22Rv1 (cell line): Measurements from ENCODE around the gene FMO2.

Experiments
- ZFX ChIP-seq: fragments of 450-650 bp; IDR thresholded peaks from 2 replicates; pipeline ENCODE4 v1.6.1; 2017; ENCODE audit warnings: antibody characterized with exemption, borderline replicate concordance
- TF ChIP-seq, protein P1 (sequence below): fragments of 450-650 bp; IDR thresholded peaks from 2 replicates; pipeline ENCODE4 v1.5.1; 2017; ENCODE audit warnings: mild to moderate bottlenecking

- TF ChIP-seq, protein P1, sequence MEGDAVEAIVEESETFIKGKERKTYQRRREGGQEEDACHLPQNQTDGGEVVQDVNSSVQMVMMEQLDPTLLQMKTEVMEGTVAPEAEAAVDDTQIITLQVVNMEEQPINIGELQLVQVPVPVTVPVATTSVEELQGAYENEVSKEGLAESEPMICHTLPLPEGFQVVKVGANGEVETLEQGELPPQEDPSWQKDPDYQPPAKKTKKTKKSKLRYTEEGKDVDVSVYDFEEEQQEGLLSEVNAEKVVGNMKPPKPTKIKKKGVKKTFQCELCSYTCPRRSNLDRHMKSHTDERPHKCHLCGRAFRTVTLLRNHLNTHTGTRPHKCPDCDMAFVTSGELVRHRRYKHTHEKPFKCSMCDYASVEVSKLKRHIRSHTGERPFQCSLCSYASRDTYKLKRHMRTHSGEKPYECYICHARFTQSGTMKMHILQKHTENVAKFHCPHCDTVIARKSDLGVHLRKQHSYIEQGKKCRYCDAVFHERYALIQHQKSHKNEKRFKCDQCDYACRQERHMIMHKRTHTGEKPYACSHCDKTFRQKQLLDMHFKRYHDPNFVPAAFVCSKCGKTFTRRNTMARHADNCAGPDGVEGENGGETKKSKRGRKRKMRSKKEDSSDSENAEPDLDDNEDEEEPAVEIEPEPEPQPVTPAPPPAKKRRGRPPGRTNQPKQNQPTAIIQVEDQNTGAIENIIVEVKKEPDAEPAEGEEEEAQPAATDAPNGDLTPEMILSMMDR, result no peak; the same call in 1 of the 2 replicates
- no peak for TF ChIP-seq ZFX
Measured at GRCh38 chr1:171141688-171142415, 43.2 kb upstream of the FMO2 start.
